Thymus (tissue), 11 donors: ENCODE measurements around the gene RRM2. TPM values are rescaled to one million over a fixed set of nuclear protein-coding genes. Genes with fewer than 3 reads are reported as not detected.
A peak's percentile ranks its signal among the peaks of the same experiment; 100 is the strongest.

Source experiments
- DNase-seq, 9 donors: peaks; one replicate each; pipeline ENCODE4 v3.0.0-alpha.2; 2013; ENCODE audit warnings: low spot score in 9 of 9, low read depth in 6 of 9, missing footprints in 1 of 9
- H3K27ac ChIP-seq, 2 donors: one replicate each; pipeline ENCODE4 v1.5.1; 2013; ENCODE audit warnings: control low read depth in 1 of 2, low read depth in 1 of 2, low read length in 1 of 2, mild to moderate bottlenecking in 1 of 2, moderate library complexity in 1 of 2
- H3K27me3 ChIP-seq, 2 donors: one replicate each; pipeline ENCODE4 v1.5.1; 2013; ENCODE audit warnings: low read length in 1 of 2; ENCODE audit not compliant: control insufficient read depth in 2 of 2, insufficient read depth in 1 of 2
- H3K36me3 ChIP-seq, 2 donors: one replicate each; pipeline ENCODE4 v1.5.1; 2013; ENCODE audit warnings: low read length in 1 of 2, mild to moderate bottlenecking in 1 of 2, moderate library complexity in 1 of 2; ENCODE audit not compliant: control insufficient read depth in 2 of 2, insufficient read depth in 2 of 2
- H3K4me1 ChIP-seq, 2 donors: one replicate each; pipeline ENCODE4 v1.5.1; 2013; ENCODE audit warnings: low read length in 2 of 2; ENCODE audit not compliant: control insufficient read depth in 2 of 2, insufficient read depth in 2 of 2
- H3K4me3 ChIP-seq, 2 donors: one replicate each; pipeline ENCODE4 v1.5.1; 2013; ENCODE audit warnings: low read length in 2 of 2, control low read depth in 1 of 2, mild to moderate bottlenecking in 1 of 2
- H3K9me3 ChIP-seq, 2 donors: one replicate each; pipeline ENCODE4 v1.5.1; 2013; ENCODE audit warnings: low read length in 1 of 2, mild to moderate bottlenecking in 1 of 2; ENCODE audit not compliant: control insufficient read depth in 2 of 2, insufficient read depth in 1 of 2
- WGBS: extraction: QIAGEN DNeasy Blood & Tissue Kit; methylation state at CpG from one replicate; pipeline ENCODE4 v1.1.7; 2013; 5-methylcytosine and 5-hydroxymethylcytosine counted together
- polyA plus RNA-seq: library from polyadenylated mRNA; stranded (reverse); fragments of 200-250 nt; gene quantifications from one replicate; pipeline ENCODE4 v1.2.3, GENCODE V29; 2013
- total RNA-seq: library from RNA; stranded (reverse); fragments of 120-200 nt; gene quantifications from one replicate; pipeline ENCODE4 v1.2.4, GENCODE V29; 2013
- donor health status: healthy.

Gene RRM2
- total and polyA plus RNA-seq, 2 donors, result 4.2 to 79.0 TPM

DNA sequence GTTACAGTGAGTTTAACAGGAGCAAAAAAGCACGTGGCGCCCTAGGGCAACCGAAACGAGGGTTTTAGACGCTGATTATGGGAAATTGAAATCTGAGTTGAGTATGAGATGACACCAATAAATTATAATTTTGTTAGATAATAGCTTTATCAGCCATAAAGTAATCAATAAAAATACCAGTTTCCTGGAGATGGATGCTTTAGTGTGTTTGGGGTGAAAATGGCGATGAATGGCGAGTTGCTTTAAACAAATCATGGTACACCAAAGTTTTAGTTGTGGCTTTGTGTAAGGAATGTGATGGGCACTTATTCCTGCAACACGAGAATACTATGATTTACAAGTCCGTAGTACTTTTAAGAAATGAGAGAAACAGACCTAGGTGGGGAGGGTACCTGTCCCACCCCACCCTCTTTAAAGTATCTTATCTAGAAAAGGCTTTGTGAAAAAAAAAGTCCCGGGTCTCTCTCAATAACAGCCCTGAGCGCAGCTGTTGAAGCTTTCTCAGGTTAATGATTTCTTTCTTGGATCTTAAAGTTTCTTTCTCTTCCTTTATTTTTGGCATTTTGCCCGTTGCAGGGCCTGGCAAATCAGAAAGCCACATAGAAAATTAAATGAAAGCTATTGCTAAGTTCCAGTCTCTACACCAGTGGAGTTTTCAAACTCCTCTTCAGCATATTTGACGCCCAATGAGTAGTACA is 1.5 kb upstream of the RRM2 start:
- H3K27ac ChIP-seq, result peak overlapping the region in 1 of 2 donors; percentile 79
- WGBS, result 16% methylated on average over 13 of the region's 13 CpGs
- H3K27me3 ChIP-seq, result peaks cover 0 to 6% of the 10 kb centered on the region in 2 donors
- peaks cover 23 to 57% of the 10 kb centered on the region in 2 donors for H3K4me1 ChIP-seq
- peaks cover 0 to 16% of the 10 kb centered on the region in 2 donors for H3K36me3 ChIP-seq
- peak in 1 of 9 donors; percentile 43 for DNase-seq
- no peaks in the 10 kb centered on the region for H3K9me3 ChIP-seq
- H3K4me3 ChIP-seq, result peak overlapping the region; percentile 60 to 83

DNA sequence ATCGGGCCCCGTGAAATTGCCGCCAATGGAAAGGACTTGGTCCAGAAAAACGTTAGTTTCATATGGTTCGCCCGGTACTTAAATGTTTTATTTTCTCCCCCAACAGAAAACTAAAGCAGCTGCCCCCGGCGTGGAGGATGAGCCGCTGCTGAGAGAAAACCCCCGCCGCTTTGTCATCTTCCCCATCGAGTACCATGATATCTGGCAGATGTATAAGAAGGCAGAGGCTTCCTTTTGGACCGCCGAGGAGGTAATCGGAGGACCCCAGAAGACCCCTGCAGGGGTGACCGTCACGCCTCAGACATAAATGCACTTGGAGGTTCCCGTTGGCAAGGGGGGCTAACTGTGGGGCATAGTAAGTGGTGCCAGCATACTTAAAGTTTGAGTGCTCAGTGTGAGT is 742 bp downstream of the RRM2 start:
- H3K4me1 ChIP-seq, result peaks cover 20 to 66% of the 10 kb centered on the region in 2 donors
- H3K27me3 ChIP-seq, result peaks cover 0 to 6% of the 10 kb centered on the region in 2 donors
- WGBS, result 11% methylated on average over 18 of the region's 18 CpGs
- no peaks in the 10 kb centered on the region for H3K9me3 ChIP-seq
- peak overlapping the region in 1 of 2 donors; percentile 2 for H3K27ac ChIP-seq
- H3K4me3 ChIP-seq, result peak overlapping the region; percentile 60 to 82
- peaks cover 0 to 38% of the 10 kb centered on the region in 2 donors for H3K36me3 ChIP-seq
- DNase-seq, result no peak

DNA sequence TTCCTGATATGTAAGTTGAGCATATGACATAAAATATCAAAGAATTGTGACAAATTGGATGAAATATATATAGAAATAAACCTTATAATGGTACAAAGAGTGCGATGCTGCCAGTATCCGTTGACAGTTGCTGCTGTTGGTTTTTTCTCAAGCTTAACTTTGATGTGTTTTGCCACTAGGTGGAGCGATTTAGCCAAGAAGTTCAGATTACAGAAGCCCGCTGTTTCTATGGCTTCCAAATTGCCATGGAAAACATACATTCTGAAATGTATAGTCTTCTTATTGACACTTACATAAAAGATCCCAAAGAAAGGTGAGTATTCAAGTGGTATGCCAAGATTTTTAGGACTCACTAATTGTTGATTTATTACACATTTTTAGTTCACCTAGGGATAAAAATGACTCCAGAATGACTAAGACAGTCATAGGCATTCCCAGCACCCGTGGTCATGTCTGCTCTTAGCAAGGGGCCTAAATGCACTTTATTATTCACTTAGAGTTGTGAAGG is 2.1 kb downstream of the RRM2 start:
- 22% methylated on average over 5 of the region's 5 CpGs for WGBS
- Histone ChIP-seq H3K9me3 (no peaks in the 10 kb centered on the region), H3K27me3 (peaks cover 0 to 6% of the 10 kb centered on the region in 2 donors), H3K4me1 (peaks cover 22 to 63% of the 10 kb centered on the region in 2 donors), H3K27ac (peak overlapping the region in 1 of 2 donors; percentile 45), H3K36me3 (peaks cover 4 to 52% of the 10 kb centered on the region in 2 donors), H3K4me3 (peak overlapping the region; percentile 13 to 82)
- DNase-seq, result peak; percentile 49 to 92 (median 79)

DNA sequence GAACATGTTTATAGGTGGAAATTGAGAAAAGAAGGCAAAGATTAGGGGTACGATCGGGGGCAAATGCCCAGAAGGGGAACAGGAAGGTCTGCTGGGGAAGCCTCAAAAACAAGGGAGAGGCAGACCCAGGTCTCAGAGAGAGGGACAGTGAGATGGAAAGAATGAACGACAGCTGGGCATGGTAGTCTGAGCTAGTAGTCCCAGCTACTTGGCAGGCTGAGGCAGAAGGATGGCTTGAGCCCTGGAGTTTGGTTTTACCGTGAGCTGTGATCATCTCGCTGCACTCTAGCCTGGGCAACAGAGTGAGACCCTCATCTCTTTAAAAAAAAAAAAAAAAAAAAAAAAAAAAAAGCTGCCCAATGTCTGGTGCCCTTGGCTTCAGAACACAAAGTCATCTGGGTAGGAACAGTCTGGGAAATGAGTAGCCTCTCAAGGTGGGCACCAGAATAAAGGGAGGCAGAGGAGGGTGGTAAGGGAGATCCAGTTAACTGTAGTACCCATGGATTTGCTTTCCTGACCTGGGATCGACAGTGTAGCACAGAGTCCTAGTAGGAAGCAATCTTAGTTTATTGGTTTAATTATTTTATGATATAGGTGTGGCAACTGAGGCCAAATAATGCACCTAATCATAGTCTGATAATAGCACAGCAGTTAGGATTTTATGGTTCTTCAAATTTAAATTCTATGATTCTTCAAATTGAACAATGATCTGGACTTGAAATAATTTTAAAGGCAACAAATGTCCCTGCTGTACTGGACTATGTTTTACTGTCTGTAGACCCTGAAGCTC is 3.5 kb downstream of the RRM2 start:
- Histone ChIP-seq H3K4me3 (peak overlapping the region in 1 of 2 donors; percentile 82), H3K36me3 (peaks cover 4 to 61% of the 10 kb centered on the region in 2 donors), H3K4me1 (peaks cover 17 to 53% of the 10 kb centered on the region in 2 donors), H3K27ac (no peak overlapping the region), H3K27me3 (peaks cover 0 to 6% of the 10 kb centered on the region in 2 donors), H3K9me3 (no peaks in the 10 kb centered on the region)
- no peak for DNase-seq
- 97% methylated on average over 6 of the region's 6 CpGs for WGBS

DNA sequence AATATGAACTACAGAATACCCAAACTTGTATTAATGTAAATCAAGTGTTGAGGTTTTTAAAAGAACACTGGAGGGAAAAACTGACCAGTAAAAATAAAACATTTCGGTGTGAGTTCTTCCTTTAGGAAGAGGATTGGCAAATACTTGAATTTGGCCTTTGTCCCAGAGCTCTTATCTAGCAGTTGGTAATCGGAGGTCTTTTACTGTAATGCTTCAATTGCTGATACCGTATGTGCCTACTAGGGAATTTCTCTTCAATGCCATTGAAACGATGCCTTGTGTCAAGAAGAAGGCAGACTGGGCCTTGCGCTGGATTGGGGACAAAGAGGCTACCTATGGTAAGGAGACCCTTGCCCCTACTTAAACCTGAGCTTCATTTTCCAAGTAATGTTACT is 4.1 kb downstream of the RRM2 start:
- whole genome bisulfite sequencing, result 94% methylated on average over 5 of the region's 5 CpGs
- Histone ChIP-seq H3K36me3 (peaks cover 4 to 67% of the 10 kb centered on the region in 2 donors), H3K27me3 (peaks cover 0 to 6% of the 10 kb centered on the region in 2 donors), H3K27ac (no peak overlapping the region), H3K4me3 (no peak overlapping the region), H3K4me1 (peaks cover 14 to 48% of the 10 kb centered on the region in 2 donors), H3K9me3 (no peaks in the 10 kb centered on the region)
- no peak for DNase-seq

DNA sequence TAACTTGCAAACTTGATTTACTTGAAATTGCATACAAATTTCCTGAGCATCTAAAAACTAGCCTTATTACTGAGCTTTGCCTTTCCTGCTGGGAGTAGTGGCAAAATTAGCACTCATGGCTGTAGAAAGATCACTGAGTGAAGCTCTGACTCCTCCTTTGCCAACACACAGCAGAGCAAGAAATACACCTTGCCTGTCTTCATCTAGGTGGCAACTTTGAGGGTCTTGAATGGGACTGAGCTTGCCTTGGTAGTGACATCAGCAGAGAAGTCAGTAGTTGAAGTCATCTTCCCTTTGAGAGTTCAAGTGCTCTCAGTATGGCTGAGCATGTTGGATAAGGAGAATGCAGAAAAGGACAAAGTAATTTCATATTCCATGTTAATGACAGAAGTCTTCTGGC is 5.9 kb downstream of the RRM2 start:
- peaks cover 9 to 38% of the 10 kb centered on the region in 2 donors for H3K4me1 ChIP-seq
- DNase-seq, result no peak
- no peak overlapping the region for H3K4me3 ChIP-seq
- H3K36me3 ChIP-seq, result peaks cover 18 to 85% of the 10 kb centered on the region in 2 donors
- no peaks in the 10 kb centered on the region for H3K27me3 ChIP-seq
- no peak overlapping the region for H3K27ac ChIP-seq
- H3K9me3 ChIP-seq, result no peaks in the 10 kb centered on the region

DNA sequence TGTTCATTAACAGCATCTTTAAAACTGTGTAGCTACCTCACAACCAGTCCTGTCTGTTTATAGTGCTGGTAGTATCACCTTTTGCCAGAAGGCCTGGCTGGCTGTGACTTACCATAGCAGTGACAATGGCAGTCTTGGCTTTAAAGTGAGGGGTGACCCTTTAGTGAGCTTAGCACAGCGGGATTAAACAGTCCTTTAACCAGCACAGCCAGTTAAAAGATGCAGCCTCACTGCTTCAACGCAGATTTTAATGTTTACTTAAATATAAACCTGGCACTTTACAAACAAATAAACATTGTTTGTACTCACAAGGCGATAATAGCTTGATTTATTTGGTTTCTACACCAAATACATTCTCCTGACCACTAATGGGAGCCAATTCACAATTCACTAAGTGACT is 7.0 kb downstream of the RRM2 start:
- 98% methylated on average over 3 of the region's 3 CpGs for WGBS
- peaks cover 21 to 91% of the 10 kb centered on the region in 2 donors for H3K36me3 ChIP-seq
- H3K27ac ChIP-seq, result no peak overlapping the region
- DNase-seq, result no peak
- H3K27me3 ChIP-seq, result no peaks in the 10 kb centered on the region
- no peaks in the 10 kb centered on the region for H3K9me3 ChIP-seq
- peaks cover 9 to 30% of the 10 kb centered on the region in 2 donors for H3K4me1 ChIP-seq
- no peak overlapping the region for H3K4me3 ChIP-seq

DNA sequence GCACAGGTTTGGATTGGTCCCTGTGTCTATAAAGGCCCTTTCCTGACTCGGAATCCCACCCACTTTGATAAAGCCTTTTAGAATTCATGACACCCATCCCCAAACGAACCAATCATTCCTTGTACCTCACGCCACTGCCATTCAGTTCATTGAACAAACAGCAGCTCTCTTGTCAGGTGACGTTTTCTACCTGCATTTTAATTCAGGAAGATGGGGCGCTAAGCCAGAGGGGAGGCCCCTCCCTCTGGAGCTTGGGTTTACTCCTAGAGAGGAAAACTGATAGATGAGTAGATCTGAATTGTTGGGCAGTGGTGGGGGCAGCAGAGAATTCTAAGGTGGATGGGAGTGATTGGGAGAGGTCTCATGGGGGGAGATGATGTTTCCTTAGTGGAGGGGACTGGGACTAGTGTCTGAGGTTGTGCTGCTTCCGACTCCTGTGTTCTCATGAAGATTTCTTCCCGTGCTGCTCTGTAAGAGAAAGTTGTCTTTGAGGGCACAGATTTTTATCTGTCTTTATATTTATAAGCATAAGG is 9.6 kb downstream of the RRM2 start:
- Histone ChIP-seq H3K4me3 (no peak overlapping the region), H3K9me3 (no peaks in the 10 kb centered on the region), H3K27ac (no peak overlapping the region), H3K36me3 (peaks cover 40 to 74% of the 10 kb centered on the region in 2 donors), H3K27me3 (no peaks in the 10 kb centered on the region), H3K4me1 (peaks cover 3 to 12% of the 10 kb centered on the region in 2 donors)
- no peak for DNase-seq
- WGBS, result 97% methylated on average over 7 of the region's 7 CpGs

DNA sequence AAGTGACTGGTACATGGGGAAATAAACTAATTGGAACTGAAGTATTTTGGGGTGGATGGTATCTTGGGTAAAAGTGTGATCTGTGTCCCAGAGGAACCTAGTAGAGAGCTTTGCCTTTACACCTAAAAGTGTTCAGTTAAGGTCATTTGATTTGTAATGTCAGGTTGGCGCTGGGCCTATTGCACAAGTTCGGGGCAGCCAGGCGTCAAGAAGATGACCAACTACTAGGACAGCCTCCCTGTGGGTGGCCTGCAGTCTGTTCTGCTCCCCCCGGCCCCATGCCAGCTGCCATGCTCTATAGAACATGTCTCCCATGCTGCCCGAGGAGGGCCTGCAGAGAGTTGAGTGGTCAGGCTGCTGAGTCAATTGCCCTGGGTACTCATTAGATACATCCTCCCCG is 10.1 kb downstream of the RRM2 start:
- 98% methylated on average over 6 of the region's 6 CpGs for WGBS
- Histone ChIP-seq H3K4me3 (no peak overlapping the region), H3K36me3 (peaks cover 44 to 70% of the 10 kb centered on the region in 2 donors), H3K27ac (no peak overlapping the region), H3K4me1 (peaks cover 3 to 14% of the 10 kb centered on the region in 2 donors), H3K27me3 (no peaks in the 10 kb centered on the region), H3K9me3 (no peaks in the 10 kb centered on the region)
- no peak for DNase-seq
